Hematopoietic multipotent progenitor cell treated with erythropoietin and hydrocortisone succinate and interleukin-3 and kit ligand, for 15 days (in vitro differentiated cells): ENCODE measurements around the gene MBTD1.
"Not testable (repeated sequence)": the region's sequence is repeated elsewhere in the genome, so short reads cannot be mapped to it uniquely, and the experiment has no call there.

ENCODE experiments used
- DNase-seq: peaks from one replicate; pipeline ENCODE4 v3.0.0-alpha.2; 2015; ENCODE audit warnings: low spot score

MBTD1 gene

DNA sequence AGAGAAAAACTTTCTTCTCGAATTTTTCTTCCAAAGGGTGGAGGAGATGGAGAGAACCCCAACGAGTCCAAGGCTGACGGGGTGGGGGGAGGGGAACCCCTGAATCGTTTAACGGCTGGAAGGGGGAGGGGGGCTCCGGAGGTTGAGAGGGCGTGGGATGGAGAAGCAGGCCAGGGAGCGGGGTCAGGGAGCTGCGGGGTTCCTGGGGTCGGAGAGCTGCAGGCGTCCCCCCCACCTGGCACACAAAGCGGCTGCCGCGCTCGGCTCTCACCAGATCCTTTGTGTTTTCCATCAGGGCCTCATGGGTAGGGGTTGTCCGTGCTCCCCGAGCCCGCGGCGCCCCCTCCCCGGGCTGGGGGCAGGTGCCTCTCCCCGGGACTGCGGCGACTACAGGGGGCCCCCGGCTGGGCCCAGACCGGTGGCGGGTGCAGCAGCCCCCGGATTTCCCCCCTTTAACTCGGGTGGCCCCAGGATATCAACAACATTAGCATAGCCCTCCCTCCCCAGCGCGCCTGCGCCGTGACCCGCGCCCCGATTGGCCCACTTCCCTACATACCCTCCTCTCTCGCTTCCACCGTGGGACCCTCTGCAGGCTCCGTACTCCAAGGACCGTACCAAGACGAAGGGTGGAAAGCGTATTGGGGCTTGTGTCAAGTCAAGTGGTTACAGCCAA is at the start of gene MBTD1:
TSS of gene MBTD1 (minus strand) at position 486 of the 673 bp plus-strand sequence. CDS start 34,888 bp downstream, outside the sequence.
- DNase-seq: peak; percentile 91

GRCh38 chr17:51305182-51305581 is 45.3 kb upstream of the MBTD1 start:
- no peak for DNase-seq

- DNase-seq: no peak
Measured at GRCh38 chr17:51299859-51300258, 40.0 kb upstream of the MBTD1 start.

DNA sequence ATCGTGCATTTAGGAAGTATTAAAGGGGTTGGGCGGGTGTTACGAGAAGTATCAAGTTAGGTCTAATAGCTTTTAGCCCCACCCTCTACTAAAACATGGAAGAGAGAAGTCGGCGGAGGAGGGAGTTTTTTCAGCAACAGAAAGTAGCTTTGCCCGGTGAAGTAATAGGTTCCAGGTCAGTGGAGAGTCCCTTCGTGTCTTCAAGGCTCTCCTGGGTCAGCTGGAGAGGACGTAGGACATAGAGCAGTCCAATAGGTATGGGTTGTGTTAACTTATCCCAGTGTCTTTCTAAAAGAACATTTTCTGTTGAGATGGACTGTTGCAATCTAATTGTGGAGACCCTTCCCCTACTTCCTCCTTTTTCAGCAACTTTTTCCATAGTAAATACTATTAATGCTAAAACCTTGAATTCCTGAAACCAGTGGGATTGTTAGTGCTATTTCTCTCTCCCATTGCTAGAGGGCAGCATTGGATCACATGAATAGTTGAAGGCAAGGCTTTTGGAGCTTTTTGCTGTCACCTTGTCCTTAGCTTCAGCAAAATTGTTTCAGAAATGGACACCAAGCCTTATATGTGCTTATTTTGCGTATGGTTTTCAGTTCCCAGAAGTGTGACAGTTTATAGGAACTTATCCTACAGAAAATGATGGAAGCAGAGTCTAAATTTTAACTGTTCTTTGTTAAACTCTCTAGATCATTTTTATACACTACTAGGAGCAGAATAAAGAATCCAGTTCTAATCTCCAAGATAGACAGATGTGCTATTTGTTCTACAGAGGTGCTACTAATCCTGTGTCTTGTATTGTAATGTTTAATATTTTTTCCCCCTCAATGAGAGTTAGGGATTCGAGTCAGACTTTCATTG is 38.9 kb upstream of the MBTD1 start:
- DNase-seq: peak; percentile 60

GRCh38 chr17:51294338-51294737 is 34.5 kb upstream of the MBTD1 start:
- DNase-seq: not testable (repeated sequence)

- no peak for DNase-seq
Measured at GRCh38 chr17:51289696-51290111, 29.9 kb upstream of the MBTD1 start.

DNA sequence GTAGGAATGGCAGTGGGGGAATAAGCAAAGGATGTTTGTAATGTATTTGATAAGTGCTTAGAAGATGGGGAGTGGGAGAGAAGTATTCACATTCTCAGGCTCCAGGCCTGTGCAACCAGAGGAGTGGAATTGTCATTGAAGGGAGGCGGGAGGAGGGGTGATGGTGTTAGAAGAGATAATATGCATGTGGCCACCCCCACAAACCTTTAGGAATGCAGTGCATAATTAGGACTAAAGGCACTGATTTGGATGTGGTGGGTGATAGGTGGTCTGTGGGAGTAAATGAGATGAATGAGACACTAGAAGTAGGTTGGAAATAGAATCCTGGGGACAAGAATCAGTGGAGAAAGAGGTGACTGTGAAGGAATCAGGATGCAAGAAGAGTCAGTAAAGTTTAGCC is 27.6 kb upstream of the MBTD1 start:
- DNase-seq: no peak

DNA sequence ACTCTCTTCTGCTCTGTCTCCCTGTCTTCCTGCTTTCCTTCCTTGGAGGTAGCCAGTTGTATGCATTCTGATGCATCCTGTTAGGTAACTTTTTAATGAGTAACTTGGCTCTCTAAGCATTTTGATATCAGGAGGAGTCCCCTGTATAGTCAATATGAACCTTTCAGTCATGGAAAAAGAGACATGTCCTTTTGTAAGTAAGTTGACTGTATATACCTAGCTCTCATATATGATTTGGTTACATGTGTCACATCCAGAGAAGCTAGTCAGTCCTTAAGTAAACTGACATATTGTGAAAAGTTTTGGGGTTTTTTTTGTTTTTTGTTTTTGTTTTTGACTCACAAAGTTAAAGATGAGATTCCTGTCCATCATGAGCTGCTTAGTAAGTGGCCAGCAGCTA is 19.3 kb upstream of the MBTD1 start:
- DNase-seq: no peak

DNA sequence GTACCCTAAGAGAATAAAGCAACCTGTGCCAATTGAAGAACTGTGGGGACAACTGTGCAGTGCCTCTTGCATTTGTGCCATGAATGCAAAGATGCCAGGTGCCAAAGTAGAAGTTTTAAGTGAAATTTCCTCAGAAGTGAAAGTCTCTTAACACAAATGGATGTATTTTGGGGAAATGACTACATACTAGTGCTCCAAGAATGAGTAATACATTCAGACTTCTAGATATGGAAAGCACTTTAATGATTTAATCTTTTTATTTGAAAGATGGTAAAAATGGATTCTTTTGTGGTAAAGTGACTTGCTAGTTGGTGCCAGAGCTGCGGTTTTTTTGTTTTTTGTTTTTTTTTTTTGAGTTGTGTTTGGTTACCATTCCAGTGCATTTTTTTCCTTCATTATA is 15.5 kb upstream of the MBTD1 start:
- DNase-seq: no peak

- no peak for DNase-seq
Measured at GRCh38 chr17:51272812-51273211, 13.0 kb upstream of the MBTD1 start.

DNA sequence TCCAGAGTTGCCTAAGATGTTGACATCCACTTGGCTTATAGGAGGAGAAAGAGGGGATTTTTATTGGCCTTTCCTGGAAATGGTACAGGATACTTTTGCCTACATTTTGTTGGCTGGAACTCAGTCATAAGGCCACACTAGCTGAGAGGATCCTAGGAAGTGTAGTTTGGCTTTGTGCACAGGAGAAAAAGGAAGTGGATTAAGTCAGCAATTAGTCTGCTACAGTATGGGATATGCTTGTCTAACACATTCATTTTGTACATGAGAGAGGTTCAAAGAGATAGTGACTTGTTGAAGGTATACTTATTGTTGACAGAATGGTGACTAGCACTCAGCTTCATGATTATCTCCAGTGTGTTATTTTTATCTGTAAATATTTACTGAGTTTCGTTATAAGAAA is 10.8 kb upstream of the MBTD1 start:
- DNase-seq: no peak

- DNase-seq: no peak
Measured at GRCh38 chr17:51269991-51270390, 10.1 kb upstream of the MBTD1 start.

GRCh38 chr17:51264466-51264865 is 4.6 kb upstream of the MBTD1 start:
- DNase-seq: not testable (repeated sequence)

DNA sequence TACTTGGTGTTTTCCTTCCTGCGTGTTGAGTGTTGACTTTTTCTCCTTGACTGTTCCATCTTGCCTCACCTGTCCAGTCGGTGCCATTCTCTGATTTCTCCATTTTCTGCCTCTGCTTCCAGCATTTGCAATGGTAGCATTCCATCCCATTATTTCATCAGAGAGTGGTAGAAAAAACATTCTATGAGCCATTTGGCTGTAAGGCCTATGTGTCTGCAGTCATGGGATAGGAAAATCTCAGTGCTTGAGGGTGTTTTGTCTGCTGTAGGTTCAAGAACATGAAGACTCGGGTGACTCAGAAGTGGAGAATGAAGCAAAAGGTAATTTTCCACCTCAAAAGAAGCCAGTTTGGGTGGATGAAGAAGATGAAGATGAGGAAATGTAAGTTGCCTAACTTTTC is 3.2 kb upstream of the MBTD1 start:
- DNase-seq: no peak

- peak; percentile 52 for DNase-seq
Measured at GRCh38 chr17:51261024-51261963, 1.4 kb upstream of the MBTD1 start.

GRCh38 chr17:51260237-51261023 is 581 bp upstream of the MBTD1 start, which contains the start of gene UTP18:
Gene UTP18, plus strand, starts transcription at chr17:51260546. Its CDS starts 39 bp downstream, at chr17:51260585.
- DNase-seq: peak; percentile 98

DNA sequence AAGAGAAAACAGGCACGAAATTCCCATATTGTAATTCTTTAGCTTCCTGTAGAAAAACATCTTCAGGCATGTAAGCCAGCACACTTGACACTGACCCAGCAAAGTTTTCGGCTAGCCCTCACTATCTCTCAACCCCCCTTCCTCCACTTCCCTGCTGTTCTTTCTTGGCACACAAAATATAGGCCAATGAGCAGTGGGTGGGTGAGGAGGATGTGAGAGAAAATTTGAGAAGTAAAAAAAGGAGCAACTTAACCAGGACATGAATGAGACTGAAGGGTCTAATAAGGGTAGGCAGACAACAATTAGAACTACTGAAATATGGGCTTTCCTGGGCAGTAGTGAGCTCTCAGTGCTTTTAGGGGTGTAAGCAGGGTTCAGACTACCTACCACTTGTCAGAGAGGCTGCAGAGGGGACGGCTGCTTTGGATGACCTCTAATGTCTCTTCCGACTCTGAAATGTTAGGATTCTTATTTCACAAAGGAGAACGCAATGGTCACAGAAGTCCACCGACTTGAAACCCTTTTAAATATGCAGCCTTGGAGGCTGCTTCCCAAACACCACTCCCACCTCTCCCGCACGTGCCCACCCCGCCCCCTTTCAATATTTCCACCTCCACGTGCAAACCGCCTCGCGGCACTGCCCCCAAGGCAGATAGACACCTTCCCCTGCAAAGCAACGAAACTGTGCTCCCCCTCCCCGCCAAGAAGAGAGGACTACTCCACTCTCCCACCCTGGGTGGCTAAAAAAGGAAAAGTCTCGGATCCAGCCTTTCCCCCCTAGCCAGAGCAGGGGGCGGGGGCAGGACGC is 889 bp downstream of the MBTD1 start:
- DNase-seq: no peak

DNA sequence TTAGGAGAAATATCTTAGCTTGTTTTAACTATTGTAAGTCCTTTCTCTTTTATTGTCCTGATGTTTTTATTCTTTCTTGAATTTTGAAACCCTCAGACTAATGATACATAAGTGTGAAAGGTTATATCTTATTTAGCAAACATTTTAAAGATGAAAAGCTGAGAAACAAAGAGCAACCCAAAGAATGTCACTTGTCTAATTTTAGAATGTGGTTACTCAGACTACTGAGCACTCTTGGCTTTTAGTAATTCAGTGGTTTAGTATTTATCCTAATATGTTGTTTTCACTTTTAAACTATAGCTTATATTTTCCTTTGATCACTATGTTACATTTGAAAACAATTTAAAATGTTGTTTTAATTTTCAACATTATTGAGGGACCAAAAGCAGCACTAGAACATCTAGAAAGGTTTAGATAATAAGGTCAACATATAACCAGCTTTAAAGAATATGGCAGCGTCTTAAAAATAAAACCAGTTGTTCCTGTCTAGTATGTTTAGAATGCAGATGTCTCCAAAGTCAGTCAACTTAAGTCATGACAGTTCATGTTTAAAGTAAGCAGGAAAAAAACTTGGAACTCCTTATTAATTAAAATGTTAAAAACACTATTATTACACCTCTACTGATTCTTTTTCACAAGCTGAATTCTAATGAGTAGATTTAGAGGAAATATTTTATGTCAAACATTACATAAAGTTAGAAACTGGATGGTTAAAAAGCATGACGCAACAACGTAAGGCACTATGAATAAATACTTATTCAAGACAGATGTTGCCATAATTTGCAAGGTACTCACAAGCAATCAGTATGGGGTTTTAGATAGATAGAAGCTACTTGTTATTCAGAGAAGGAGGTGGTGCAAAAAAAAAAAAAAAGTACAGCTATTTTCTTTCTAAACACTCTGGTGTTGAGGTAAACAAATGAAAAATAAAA is 2.4 kb downstream of the MBTD1 start:
- no peak for DNase-seq

GRCh38 chr17:51256101-51256500 is 3.7 kb downstream of the MBTD1 start:
- no peak for DNase-seq
